Small intestine (tissue), 7 donors: ENCODE measurements around the gene KBTBD3. TPM values are rescaled to one million over a fixed set of nuclear protein-coding genes. Genes with fewer than 3 reads are reported as not detected.
"Not testable (repeated sequence)": the region's sequence is repeated elsewhere in the genome, so short reads cannot be mapped to it uniquely, and the experiment has no call there.

Experiments used
- DNase-seq, 2 donors: peaks; one replicate each; pipeline versions ENCODE4 v3.0.0 to v3.0.0-alpha.2; 2013
- FAIRE-seq: peaks from 2 replicates; lab custom pipeline; 2012; peaks lifted over from hg19 to GRCh38; lab: Jason Lieb, UNC
- H3K27ac ChIP-seq, 3 donors: one replicate each; pipeline ENCODE4 v1.5.1; 2013; ENCODE audit warnings: low read length in 2 of 3, mild to moderate bottlenecking in 2 of 3, control low read depth in 1 of 3, inconsistent platforms in 1 of 3, low read depth in 1 of 3, moderate library complexity in 1 of 3
- H3K27me3 ChIP-seq, 3 donors: one replicate each; pipeline ENCODE4 v1.6.1; 2013; ENCODE audit warnings: low read length in 3 of 3, inconsistent platforms in 1 of 3; ENCODE audit not compliant: control insufficient read depth in 3 of 3, insufficient read depth in 3 of 3
- H3K36me3 ChIP-seq, 3 donors: one replicate each; pipeline ENCODE4 v1.6.1; 2013; ENCODE audit warnings: low read length in 3 of 3, inconsistent platforms in 1 of 3, low read depth in 1 of 3, mild to moderate bottlenecking in 1 of 3, moderate library complexity in 1 of 3; ENCODE audit not compliant: control insufficient read depth in 3 of 3, insufficient read depth in 2 of 3
- H3K4me1 ChIP-seq, 3 donors: one replicate each; pipeline ENCODE4 v1.6.1; 2013; ENCODE audit warnings: low read length in 2 of 3, inconsistent platforms in 1 of 3, low read depth in 1 of 3, mild to moderate bottlenecking in 1 of 3, moderate library complexity in 1 of 3; ENCODE audit not compliant: control insufficient read depth in 3 of 3, insufficient read depth in 2 of 3
- H3K4me3 ChIP-seq, 3 donors: one replicate each; pipeline ENCODE4 v1.5.1; 2013; ENCODE audit warnings: low read length in 3 of 3, control low read depth in 1 of 3, inconsistent platforms in 1 of 3, low read depth in 1 of 3, mild to moderate bottlenecking in 1 of 3, moderate library complexity in 1 of 3
- H3K9me3 ChIP-seq, 2 donors: one replicate each; pipeline ENCODE4 v1.6.1; 2013; ENCODE audit warnings: low read depth in 1 of 2, low read length in 1 of 2; ENCODE audit not compliant: control insufficient read depth in 2 of 2, insufficient read depth in 1 of 2
- WGBS, 3 donors: extraction: QIAGEN DNeasy Blood & Tissue Kit; methylation state at CpG; one replicate each; pipeline ENCODE4 v1.1.7; 2013; 5-methylcytosine and 5-hydroxymethylcytosine counted together
- polyA plus RNA-seq, 4 donors: library from polyadenylated mRNA; stranded (reverse) in 3 of 4; unstranded in 1 of 4; fragments of 200-250 nt in 3 of 4; fragments of 120-200 nt in 1 of 4; gene quantifications; one replicate each; pipeline versions ENCODE4 v1.2.1 to v1.2.3, GENCODE V29; 2013
- donor health status: healthy with polysubstance abuse.
- donor health status: control.
- donor health status: control.
- donor health status: Bipolar disorder and iron deficiency.
- donor health status: healthy.

KBTBD3 gene
- polyA plus RNA-seq, 4 donors, result 2.9 to 7.4 (median 3.7) TPM

DNA sequence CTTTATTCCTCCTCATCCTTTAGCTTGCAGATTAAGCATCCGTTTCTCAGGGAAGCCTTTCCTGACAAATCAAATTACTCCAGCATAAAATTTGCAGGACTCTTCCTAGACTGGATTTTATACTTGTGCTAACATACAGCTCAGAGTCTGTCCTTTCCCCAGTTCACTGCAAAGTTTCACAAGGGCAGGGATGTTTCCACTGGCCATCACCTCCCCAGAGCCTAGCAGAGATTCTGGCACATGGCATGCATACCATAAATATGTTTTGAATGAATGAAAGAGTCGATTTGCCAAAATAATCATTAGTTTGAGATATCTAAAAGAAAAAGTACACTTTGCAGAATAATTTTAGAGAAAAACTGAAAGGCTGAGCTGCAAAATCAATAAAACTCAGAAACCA, 65.7 kb downstream of the KBTBD3 start:
- H3K4me3 ChIP-seq, result no peak overlapping the region
- no peak overlapping the region for H3K27ac ChIP-seq
- H3K4me1 ChIP-seq, result peaks cover 0 to 3% (median 0%) of the 10 kb centered on the region in 3 donors
- peaks cover 8 to 12% (median 10%) of the 10 kb centered on the region in 3 donors for H3K36me3 ChIP-seq
- H3K27me3 ChIP-seq, result no peaks in the 10 kb centered on the region
- WGBS, 3 donors, result 79 to 86% (median 82%) methylated on average over 2 of the region's 2 CpGs
- FAIRE-seq (no peak), DNase-seq (no peak)
- peaks cover 0 to 4% of the 10 kb centered on the region in 2 donors for H3K9me3 ChIP-seq

DNA sequence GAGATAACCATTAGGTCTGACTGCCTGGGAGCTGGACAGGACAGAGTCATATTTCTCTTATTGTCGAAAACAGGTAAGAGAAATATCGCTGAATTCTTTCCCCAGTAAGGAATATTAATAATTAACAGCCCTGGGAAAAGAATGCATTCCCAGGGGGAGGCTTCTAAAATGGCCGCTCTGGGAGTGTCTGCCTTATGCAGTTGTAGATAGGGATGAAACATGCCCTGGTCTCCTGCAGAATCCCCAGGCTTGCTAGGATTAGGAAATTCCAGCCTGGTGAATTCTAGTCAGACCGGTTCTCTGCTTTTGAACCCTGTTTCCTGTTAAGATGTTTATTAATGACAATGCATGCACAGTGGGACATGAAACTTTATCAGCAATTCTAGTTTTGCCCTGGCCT, 74.1 kb downstream of the KBTBD3 start:
- Histone ChIP-seq H3K36me3 (peaks cover 9 to 13% (median 9%) of the 10 kb centered on the region in 3 donors), H3K9me3 (peaks cover 0 to 17% of the 10 kb centered on the region in 2 donors)
- FAIRE-seq, DNase-seq, H3K27ac ChIP-seq, H3K4me3 ChIP-seq, H3K4me1 ChIP-seq, H3K27me3 ChIP-seq: not testable (repeated sequence)
- 94 to 97% (median 96%) methylated on average over 4 of the region's 4 CpGs for WGBS, 3 donors

- Histone ChIP-seq H3K4me3 (no peak overlapping the region), H3K27ac (no peak overlapping the region), H3K9me3 (peaks cover 0 to 17% of the 10 kb centered on the region in 2 donors), H3K27me3 (no peaks in the 10 kb centered on the region), H3K4me1 (no peaks in the 10 kb centered on the region), H3K36me3 (peaks cover 4 to 10% (median 5%) of the 10 kb centered on the region in 3 donors)
- DNase-seq, result no peak
- WGBS, 3 donors, result 91 to 94% (median 94%) methylated on average over 4 of the region's 4 CpGs
- FAIRE-seq, result no peak
Observed at GRCh38 chr11:106001304-106002012, 75.7 kb downstream of the KBTBD3 start.

Other genes with a start within 250 kb of the KBTBD3 start
- gene MSANTD4, start 55.1 kb downstream of the KBTBD3 start, polyA plus RNA-seq, result 10 to 100 TPM in 1 of 4 donors, 1 to 10 TPM in 3; 2.7 to 14.1 (median 5.4) TPM
- gene AASDHPPT, start 315 bp upstream of the KBTBD3 start, polyA plus RNA-seq, result 10 to 100 TPM in 3 of 4 donors, 1 to 10 TPM in 1; 9.8 to 30.7 (median 11.5) TPM